Mesendoderm (in vitro differentiated cells): ENCODE measurements around the gene MAGEB1. TPM values are rescaled to one million over a fixed set of nuclear protein-coding genes. Genes with fewer than 3 reads are reported as not detected.

ENCODE experiments used
- DNase-seq: peaks from one replicate; pipeline ENCODE4 v3.0.0; 2013
- H2AK5ac ChIP-seq: 2 replicates; pipeline ENCODE4 v1.6.1; 2013; ENCODE audit warnings: low read length, inconsistent platforms
- H2BK120ac ChIP-seq: 2 replicates; pipeline ENCODE4 v1.6.1; 2013; ENCODE audit warnings: low read depth, mild to moderate bottlenecking, low read length, moderate library complexity, mixed read lengths
- H2BK15ac ChIP-seq: replicated peaks from 2 replicates; pipeline ENCODE4 v1.6.1; 2013; ENCODE audit warnings: low read depth, mild to moderate bottlenecking, moderate library complexity
- H2BK5ac ChIP-seq: 2 replicates; pipeline ENCODE4 v1.6.1; 2013; ENCODE audit warnings: low read length, inconsistent platforms
- H3K18ac ChIP-seq: 2 replicates; pipeline ENCODE4 v1.6.1; 2013; ENCODE audit warnings: mild to moderate bottlenecking, low read length, mixed read lengths
- H3K23ac ChIP-seq: one replicate; pipeline ENCODE4 v1.6.1; 2013; ENCODE audit warnings: low read length
- H3K27ac ChIP-seq: 2 replicates; pipeline ENCODE4 v1.5.1; 2013; ENCODE audit warnings: low read depth, mild to moderate bottlenecking, inconsistent platforms, low read length, moderate library complexity
- H3K27me3 ChIP-seq: 2 replicates; pipeline ENCODE4 v1.6.1; 2013; ENCODE audit warnings: low read length, control low read depth, mild to moderate bottlenecking, inconsistent platforms; ENCODE audit not compliant: insufficient read depth, poor library complexity
- H3K36me3 ChIP-seq: 2 replicates; pipeline ENCODE4 v1.6.1; 2013; ENCODE audit warnings: low read length, inconsistent platforms; ENCODE audit not compliant: control insufficient read depth, insufficient read depth
- H3K4ac ChIP-seq: one replicate; pipeline ENCODE4 v1.6.1; 2013; ENCODE audit warnings: low read depth, mild to moderate bottlenecking, low read length, moderate library complexity
- H3K4me1 ChIP-seq: 2 replicates; pipeline ENCODE4 v1.6.1; 2013; ENCODE audit warnings: low read depth, low read length, inconsistent platforms; ENCODE audit not compliant: control insufficient read depth
- H3K4me2 ChIP-seq: 2 replicates; pipeline ENCODE4 v1.6.1; 2013; ENCODE audit warnings: low read length
- H3K4me3 ChIP-seq: 2 replicates; pipeline ENCODE4 v1.5.1; 2013; ENCODE audit warnings: mild to moderate bottlenecking, low read length
- H3K56ac ChIP-seq: one replicate; pipeline ENCODE4 v1.6.1; 2013; ENCODE audit warnings: low read length
- H3K79me1 ChIP-seq: 2 replicates; pipeline ENCODE4 v1.6.1; 2013; ENCODE audit warnings: low read length, inconsistent platforms
- H3K79me2 ChIP-seq: 2 replicates; pipeline ENCODE4 v1.6.1; 2013; ENCODE audit warnings: mild to moderate bottlenecking, low read length; ENCODE audit not compliant: control insufficient read depth, insufficient read depth
- H3K9ac ChIP-seq: 2 replicates; pipeline ENCODE4 v1.6.1; 2013; ENCODE audit warnings: low read length, inconsistent platforms
- H4K5ac ChIP-seq: one replicate; pipeline ENCODE4 v1.6.1; 2013; ENCODE audit warnings: low read length
- H4K8ac ChIP-seq: one replicate; pipeline ENCODE4 v1.6.1; 2013; ENCODE audit warnings: low read depth, mild to moderate bottlenecking, control low read depth, low read length, moderate library complexity
- WGBS: extraction: QIAGEN DNeasy Blood & Tissue Kit; methylation state at CpG from one replicate; pipeline ENCODE4 v1.1.7; 2013; ENCODE audit warnings: low lambda C conversion rate, missing lambda C conversion rate; ENCODE audit not compliant: insufficient coverage; ENCODE audit errors: extremely low coverage; 5-methylcytosine and 5-hydroxymethylcytosine counted together
- polyA plus RNA-seq, 2 experiments: library from polyadenylated mRNA; stranded (reverse); fragments of 200-250 nt; gene quantifications; one replicate each; pipeline ENCODE4 v1.2.3, GENCODE V29; 2013

Gene MAGEB1
- polyA plus RNA-seq (2013, experiment 1 of 2), result 0.44 TPM
- polyA plus RNA-seq (2013, experiment 2 of 2), result 0.32 TPM

- Histone ChIP-seq H3K4me3 (no peak within 1 kb of the TSS), H3K56ac (peak within 1 kb of the TSS; percentile 49), H4K8ac (no peak within 1 kb of the TSS), H4K5ac (no peak within 1 kb of the TSS), H3K4ac (peak within 1 kb of the TSS; percentile 71), H3K18ac (peak within 1 kb of the TSS; percentile 47), H2BK120ac (no peak within 1 kb of the TSS), H3K79me2 (no peaks in the 10 kb centered on the region), H3K27ac (no peak within 1 kb of the TSS), H2BK15ac (peak within 1 kb of the TSS; percentile 6), H3K9ac (peak within 1 kb of the TSS; percentile 24), H2AK5ac (no peak within 1 kb of the TSS), H3K23ac (no peak within 1 kb of the TSS), H3K36me3 (no peaks in the 10 kb centered on the region), H3K4me1 (no peaks in the 10 kb centered on the region), H2BK5ac (no peak within 1 kb of the TSS), H3K4me2 (no peak within 1 kb of the TSS), H3K79me1 (no peaks in the 10 kb centered on the region), H3K27me3 (no peaks in the 10 kb centered on the region)
- no CpG with 5 or more reads among the region's 38 CpGs for WGBS
- DNase-seq, result peak; percentile 84
These were observed at the start of gene MAGEB1 for GRCh38 chrX:30246769-30247489. TSS of gene MAGEB1 (plus strand) at chrX:30247146. CDS start at chrX:30250494, 3,348 bp downstream.

- WGBS, result no CpG with 5 or more reads among the region's 2 CpGs
- peak; percentile 24 for DNase-seq
These were observed 34.8 kb upstream of the MAGEB1 start for GRCh38 chrX:30212172-30212571.

DNA sequence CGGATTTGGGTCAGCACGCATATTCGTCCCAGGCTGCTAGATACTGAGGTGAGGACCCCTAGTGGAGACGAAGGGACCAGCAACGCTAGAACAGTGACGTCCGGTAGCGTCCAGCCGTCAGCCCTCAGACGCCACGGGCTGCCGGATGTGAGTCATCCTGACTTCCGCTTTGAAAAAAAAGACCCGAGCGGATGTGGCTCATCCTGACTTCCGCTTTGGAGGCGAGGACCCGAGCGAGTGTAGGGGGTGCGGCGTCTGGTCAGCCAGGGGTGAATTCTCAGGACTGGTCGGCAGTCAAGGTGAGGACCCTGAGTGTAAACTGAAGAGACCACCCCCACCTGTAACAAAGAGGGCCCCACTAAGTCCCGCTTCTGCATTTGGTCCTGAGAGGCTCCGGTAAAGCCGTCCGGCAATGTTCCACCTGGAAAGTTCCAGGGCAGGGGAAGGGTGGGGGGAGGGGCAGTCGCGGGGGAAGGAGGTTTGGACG, 31.5 kb upstream of the MAGEB1 start, which contains the start of gene MAGEB2:
Gene MAGEB2 (plus strand): TSS at position 207 of the 487 bp plus-strand sequence. CDS start 3,018 bp downstream, outside the sequence.
- Histone ChIP-seq H3K79me2 (no peaks in the 10 kb centered on the region), H3K4me1 (no peaks in the 10 kb centered on the region), H2AK5ac (no peak within 1 kb of the TSS), H3K27ac (no peak within 1 kb of the TSS), H2BK15ac (no peak within 1 kb of the TSS), H3K79me1 (no peaks in the 10 kb centered on the region), H3K36me3 (no peaks in the 10 kb centered on the region), H3K23ac (no peak within 1 kb of the TSS), H3K56ac (no peak within 1 kb of the TSS), H4K5ac (no peak within 1 kb of the TSS), H4K8ac (no peak within 1 kb of the TSS), H3K4me3 (no peak within 1 kb of the TSS), H3K9ac (no peak within 1 kb of the TSS), H3K4ac (peak within 1 kb of the TSS; percentile 60), H2BK5ac (no peak within 1 kb of the TSS), H3K27me3 (no peaks in the 10 kb centered on the region), H3K4me2 (no peak within 1 kb of the TSS), H2BK120ac (peak within 1 kb of the TSS; percentile 62), H3K18ac (no peak within 1 kb of the TSS)
- DNase-seq, result no peak
- WGBS, result no CpG with 5 or more reads among the region's 29 CpGs

More at GRCh38 chrX:30212172-30212571, 34.8 kb upstream of the MAGEB1 start:
- Histone ChIP-seq H3K23ac (no peak overlapping the region), H3K79me2 (no peaks in the 10 kb centered on the region), H3K27ac (no peak overlapping the region), H2BK15ac (no peak overlapping the region), H4K5ac (no peak overlapping the region), H4K8ac (no peak overlapping the region), H3K4me2 (no peak overlapping the region), H3K36me3 (no peaks in the 10 kb centered on the region), H2BK120ac (no peak overlapping the region), H3K9ac (no peak overlapping the region), H3K27me3 (no peaks in the 10 kb centered on the region), H2BK5ac (no peak overlapping the region), H2AK5ac (no peak overlapping the region), H3K4ac (no peak overlapping the region), H3K18ac (peak overlapping the region; percentile 84), H3K4me3 (no peak overlapping the region), H3K56ac (peak overlapping the region; percentile 49), H3K79me1 (no peaks in the 10 kb centered on the region), H3K4me1 (no peaks in the 10 kb centered on the region)

DNA sequence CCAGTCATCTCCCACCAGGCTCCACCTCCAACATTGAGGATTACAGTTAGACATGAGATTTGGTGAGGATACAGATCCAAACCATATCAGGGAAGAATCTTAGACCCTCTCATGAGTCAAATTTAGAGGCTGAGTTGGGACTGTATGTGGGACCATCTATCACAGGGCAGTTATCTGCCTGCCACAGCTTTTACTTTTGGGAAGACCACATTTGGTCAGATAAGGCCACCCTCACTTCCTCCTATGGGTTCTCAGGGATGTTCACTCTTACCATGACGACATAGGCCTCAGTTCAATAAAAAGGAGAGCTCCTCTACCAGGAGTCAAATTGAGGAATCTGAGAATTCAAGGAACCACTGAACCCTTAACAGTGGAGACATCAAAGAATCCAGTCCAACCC, 29.5 kb upstream of the MAGEB1 start:
- DNase-seq, result no peak

DNA sequence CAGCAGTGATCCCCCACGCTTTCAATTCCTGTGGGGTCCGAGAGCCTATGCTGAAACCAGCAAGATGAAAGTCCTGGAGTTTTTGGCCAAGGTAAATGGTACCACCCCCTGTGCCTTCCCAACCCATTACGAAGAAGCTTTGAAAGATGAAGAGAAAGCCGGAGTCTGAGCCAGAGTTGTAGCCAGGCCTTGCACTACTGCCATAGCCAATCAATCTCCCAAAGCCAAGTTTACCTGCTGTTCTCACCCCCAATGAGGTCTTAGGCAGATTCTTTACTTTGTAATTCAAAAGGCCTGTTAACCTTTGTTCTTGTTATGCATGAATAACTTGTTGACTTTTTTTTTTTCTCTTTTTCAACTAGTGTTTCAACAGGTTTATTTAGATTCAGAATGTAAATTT, 27.6 kb upstream of the MAGEB1 start:
- Histone ChIP-seq H3K9ac (no peak overlapping the region), H3K79me2 (no peaks in the 10 kb centered on the region), H3K56ac (peak overlapping the region; percentile 9), H3K27me3 (no peaks in the 10 kb centered on the region), H3K27ac (no peak overlapping the region), H3K79me1 (no peaks in the 10 kb centered on the region), H3K23ac (no peak overlapping the region), H3K4me2 (no peak overlapping the region), H2AK5ac (no peak overlapping the region), H2BK5ac (no peak overlapping the region), H3K4me3 (no peak overlapping the region), H2BK120ac (no peak overlapping the region), H4K5ac (no peak overlapping the region), H2BK15ac (no peak overlapping the region), H3K36me3 (no peaks in the 10 kb centered on the region), H3K4ac (no peak overlapping the region), H3K4me1 (no peaks in the 10 kb centered on the region), H4K8ac (no peak overlapping the region), H3K18ac (no peak overlapping the region)
- no peak for DNase-seq
- no CpG with 5 or more reads among the region's 4 CpGs for WGBS

More for the DNA sequence above, 29.5 kb upstream of the MAGEB1 start:
- H2BK15ac ChIP-seq, result no peak overlapping the region
- H3K79me2 ChIP-seq, result no peaks in the 10 kb centered on the region
- H3K4me3 ChIP-seq, result no peak overlapping the region
- WGBS, result no CpG with 5 or more reads among the region's 1 CpG
- H2BK120ac ChIP-seq, result no peak overlapping the region
- H3K4me1 ChIP-seq, result no peaks in the 10 kb centered on the region
- H3K27me3 ChIP-seq, result no peaks in the 10 kb centered on the region
- no peak overlapping the region for H3K9ac ChIP-seq
- no peak overlapping the region for H3K18ac ChIP-seq
- H3K4ac ChIP-seq, result no peak overlapping the region
- H3K27ac ChIP-seq, result no peak overlapping the region
- no peak overlapping the region for H4K5ac ChIP-seq
- no peaks in the 10 kb centered on the region for H3K36me3 ChIP-seq
- no peaks in the 10 kb centered on the region for H3K79me1 ChIP-seq
- H4K8ac ChIP-seq, result no peak overlapping the region
- H3K4me2 ChIP-seq, result no peak overlapping the region
- no peak overlapping the region for H3K23ac ChIP-seq
- H2BK5ac ChIP-seq, result no peak overlapping the region
- no peak overlapping the region for H3K56ac ChIP-seq
- no peak overlapping the region for H2AK5ac ChIP-seq
